ENCODE measurements around the gene NMD3.

- TF ChIP-seq CTCF (IDR thresholded peaks at IDR 0.05; ENCODE audit: insufficient read depth, low read length, poor library complexity, severe bottlenecking) = no peak
- TF ChIP-seq EZH2phosphoT487 (conservative IDR thresholded peaks at IDR 0.05; ENCODE audit: low read length) = no peak
These were observed 1.6 kb downstream of the NMD3 start for GRCh38 chr3:161222662-161223061.
